ENCODE measurements around the gene LRRC75A. TPM values are rescaled to one million over a fixed set of nuclear protein-coding genes. Genes with fewer than 3 reads are reported as not detected.
"Not testable (repeated sequence)": the region's sequence is repeated elsewhere in the genome, so short reads cannot be mapped to it uniquely, and the experiment has no call there.

LRRC75A gene
- total and polyA plus RNA-seq, 5 donors, result 0.63 to 1.3 (median 1.2) TPM

- ATAC-seq (no peak), DNase-seq (no peak)
- Histone ChIP-seq H3K4me3 (ENCODE audit: low read length) (no peak overlapping the region), H3K27ac (ENCODE audit: low read length) (no peak overlapping the region), H3K4me1 (ENCODE audit: control insufficient read depth, insufficient read depth, low read length) (no peaks in the 10 kb centered on the region), H3K27me3 (ENCODE audit: control insufficient read depth, insufficient read depth) (no peaks in the 10 kb centered on the region), H3K9me3 (ENCODE audit: control insufficient read depth, low read length) (no peaks in the 10 kb centered on the region)
- intact Hi-C loops (cut with DNase I), result no loop called here
- 83% methylated on average over 6 of the region's 6 CpGs for WGBS
These were observed 43.5 kb downstream of the LRRC75A start for GRCh38 chr17:16448490-16448889.

- H3K27me3 ChIP-seq (ENCODE audit: control insufficient read depth, insufficient read depth), result no peaks in the 10 kb centered on the region
- peak in 1 of 3 donors; percentile 32 for DNase-seq
- 81% methylated on average over 8 of the region's 8 CpGs for WGBS
- H3K4me1 ChIP-seq (ENCODE audit: control insufficient read depth, insufficient read depth, low read length), result no peaks in the 10 kb centered on the region
- H3K9me3 ChIP-seq (ENCODE audit: control insufficient read depth, low read length), result no peaks in the 10 kb centered on the region
- no peak overlapping the region for H3K27ac ChIP-seq (ENCODE audit: low read length)
- no peak for ATAC-seq
- no peak overlapping the region for H3K4me3 ChIP-seq (ENCODE audit: low read length)
- intact Hi-C loops (cut with DNase I), result no loop called here
These were observed 44.3 kb downstream of the LRRC75A start for GRCh38 chr17:16447676-16448075.

GRCh38 chr17:16446338-16446983 lies 45.5 kb downstream of the LRRC75A start:
- ATAC-seq (no peak), DNase-seq (peak in 1 of 3 donors; percentile 30)
- no peaks in the 10 kb centered on the region for H3K27me3 ChIP-seq (ENCODE audit: control insufficient read depth, insufficient read depth)
- no peak overlapping the region for H3K27ac ChIP-seq (ENCODE audit: low read length)
- H3K4me3 ChIP-seq (ENCODE audit: low read length), result no peak overlapping the region
- no peaks in the 10 kb centered on the region for H3K9me3 ChIP-seq (ENCODE audit: control insufficient read depth, low read length)
- no peaks in the 10 kb centered on the region for H3K4me1 ChIP-seq (ENCODE audit: control insufficient read depth, insufficient read depth, low read length)
- intact Hi-C loops (cut with DNase I), result no loop called here
- 86% methylated on average over 12 of the region's 12 CpGs for WGBS

DNA sequence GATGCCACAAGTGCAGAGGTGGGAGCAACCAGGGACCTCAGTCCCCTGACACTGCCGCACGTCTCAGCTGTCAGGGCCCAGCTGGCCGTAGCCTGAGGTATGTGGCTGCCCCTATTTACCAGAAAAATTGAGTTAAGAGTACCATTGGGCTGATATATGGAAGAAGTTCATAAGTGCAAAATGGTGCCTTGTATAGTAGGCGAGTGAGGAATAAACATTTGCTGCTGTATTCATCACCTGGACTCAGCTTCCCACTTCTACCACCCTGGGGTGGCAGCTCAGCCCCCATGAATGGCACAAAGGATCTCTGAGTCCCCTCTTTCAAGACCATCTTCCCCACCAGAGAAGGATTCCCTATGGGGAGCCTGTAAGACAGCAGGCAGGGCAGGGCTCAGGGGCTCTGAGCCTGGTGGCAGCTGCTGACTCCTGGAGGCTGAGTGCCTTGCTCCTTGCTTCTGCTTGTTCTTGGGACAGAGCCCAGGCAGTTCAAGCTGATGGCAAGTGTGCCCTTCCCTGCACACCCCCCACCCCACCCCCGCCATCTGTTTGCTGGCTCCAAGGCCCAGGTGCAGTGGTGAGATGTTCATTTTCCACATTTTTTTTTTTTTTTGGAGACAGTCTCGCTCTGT lies 47.6 kb downstream of the LRRC75A start:
- Histone ChIP-seq H3K27me3 (ENCODE audit: control insufficient read depth, insufficient read depth) (no peaks in the 10 kb centered on the region), H3K4me1 (ENCODE audit: control insufficient read depth, insufficient read depth, low read length) (peaks cover 4% of the 10 kb centered on the region), H3K9me3 (ENCODE audit: control insufficient read depth, low read length) (no peaks in the 10 kb centered on the region), H3K27ac (ENCODE audit: low read length) (no peak overlapping the region), H3K4me3 (ENCODE audit: low read length) (no peak overlapping the region)
- intact Hi-C loops (cut with DNase I), result no loop called here
- DNase-seq, result no peak
- 83% methylated on average over 6 of the region's 6 CpGs for WGBS
- peak in 1 of 2 donors; percentile 7 for ATAC-seq

GRCh38 chr17:16443511-16444257 lies 48.3 kb downstream of the LRRC75A start:
- intact Hi-C loops (cut with DNase I), result no loop called here
- ATAC-seq, result no peak
- Histone ChIP-seq H3K4me3 (ENCODE audit: low read length) (no peak overlapping the region), H3K9me3 (ENCODE audit: control insufficient read depth, low read length) (no peaks in the 10 kb centered on the region), H3K27ac (ENCODE audit: low read length) (no peak overlapping the region), H3K4me1 (ENCODE audit: control insufficient read depth, insufficient read depth, low read length) (peaks cover 4% of the 10 kb centered on the region), H3K27me3 (ENCODE audit: control insufficient read depth, insufficient read depth) (no peaks in the 10 kb centered on the region)
- 82% methylated on average over 27 of the region's 27 CpGs for WGBS
- peak in 1 of 3 donors; percentile 42 for DNase-seq

DNA sequence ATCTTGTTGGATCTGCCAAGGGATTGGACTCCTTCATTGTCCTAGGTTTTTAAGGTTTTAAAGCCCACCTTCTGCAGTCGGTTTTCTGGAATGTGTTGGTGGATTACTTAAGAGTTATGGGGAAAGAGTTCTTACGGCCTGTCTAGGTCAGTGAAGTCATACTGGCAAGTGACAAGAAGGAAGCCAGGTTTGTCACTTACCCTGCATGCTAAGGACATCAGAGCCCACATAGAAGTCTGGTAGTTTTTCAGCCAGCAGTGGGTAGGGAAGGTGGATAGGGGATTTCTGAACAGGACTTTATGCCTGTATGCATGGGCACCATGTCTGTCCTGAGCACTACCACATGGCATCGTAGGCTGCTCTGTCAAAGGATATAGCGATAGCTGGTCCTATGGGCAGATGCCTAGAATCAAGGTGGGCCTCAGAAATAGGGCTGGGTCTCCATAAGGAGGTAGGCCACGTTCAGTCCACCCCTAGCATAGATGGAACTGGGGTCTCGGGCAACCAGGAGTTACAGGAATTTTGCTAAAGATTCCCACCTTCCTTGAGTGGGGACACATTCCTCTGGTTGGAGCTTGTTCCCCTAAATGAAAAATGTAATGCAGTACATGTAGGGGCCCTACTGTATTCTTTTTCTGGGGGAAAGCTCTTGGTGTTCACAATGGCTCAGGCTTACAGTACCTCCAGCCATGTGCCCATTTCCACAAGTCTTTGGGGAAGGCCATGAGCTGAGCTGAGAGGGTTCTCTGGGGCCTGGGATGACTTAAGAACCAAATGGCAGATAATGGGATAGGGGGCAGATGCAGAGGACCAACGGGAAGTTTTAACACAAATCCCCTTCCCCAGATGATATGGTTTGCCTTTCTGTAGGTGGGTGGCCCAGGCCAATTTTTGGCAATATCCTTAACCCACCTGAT lies 49.1 kb downstream of the LRRC75A start:
- DNase-seq (no peak), ATAC-seq (no peak)
- intact Hi-C loops (cut with DNase I), result no loop called here
- 70% methylated on average over 7 of the region's 7 CpGs for WGBS
- H3K27ac ChIP-seq (ENCODE audit: low read length), result no peak overlapping the region
- no peaks in the 10 kb centered on the region for H3K27me3 ChIP-seq (ENCODE audit: control insufficient read depth, insufficient read depth)
- no peaks in the 10 kb centered on the region for H3K9me3 ChIP-seq (ENCODE audit: control insufficient read depth, low read length)
- no peak overlapping the region for H3K4me3 ChIP-seq (ENCODE audit: low read length)
- H3K4me1 ChIP-seq (ENCODE audit: control insufficient read depth, insufficient read depth, low read length), result peaks cover 4% of the 10 kb centered on the region

- 78% methylated on average over 1 of the region's 1 CpG for WGBS
- no peaks in the 10 kb centered on the region for H3K9me3 ChIP-seq (ENCODE audit: control insufficient read depth, low read length)
- peak in 1 of 3 donors; percentile 18 for DNase-seq
- peaks cover 4% of the 10 kb centered on the region for H3K4me1 ChIP-seq (ENCODE audit: control insufficient read depth, insufficient read depth, low read length)
- H3K27ac ChIP-seq (ENCODE audit: low read length), result no peak overlapping the region
- H3K27me3 ChIP-seq (ENCODE audit: control insufficient read depth, insufficient read depth), result no peaks in the 10 kb centered on the region
- intact Hi-C loops (cut with DNase I), result no loop called here
- ATAC-seq, result no peak
- H3K4me3 ChIP-seq (ENCODE audit: low read length), result no peak overlapping the region
These were observed 49.9 kb downstream of the LRRC75A start for GRCh38 chr17:16442141-16442540.

GRCh38 chr17:16440901-16441629 lies 50.9 kb downstream of the LRRC75A start:
- peaks cover 4% of the 10 kb centered on the region for H3K4me1 ChIP-seq (ENCODE audit: control insufficient read depth, insufficient read depth, low read length)
- H3K4me3 ChIP-seq (ENCODE audit: low read length), result no peak overlapping the region

GRCh38 chr17:16440354-16440753 lies 51.6 kb downstream of the LRRC75A start:
- H3K4me1 ChIP-seq (ENCODE audit: control insufficient read depth, insufficient read depth, low read length); H3K27ac ChIP-seq (ENCODE audit: low read length); H3K9me3 ChIP-seq (ENCODE audit: control insufficient read depth, low read length); H3K27me3 ChIP-seq (ENCODE audit: control insufficient read depth, insufficient read depth); DNase-seq; intact Hi-C loops (cut with DNase I); ATAC-seq: not testable (repeated sequence)
- WGBS, result 74% methylated on average over 5 of the region's 5 CpGs
- H3K4me3 ChIP-seq (ENCODE audit: low read length), result peak overlapping the region; percentile 77

More at GRCh38 chr17:16440901-16441629, 50.9 kb downstream of the LRRC75A start:
- 71% methylated on average over 3 of the region's 3 CpGs for WGBS
- no peaks in the 10 kb centered on the region for H3K27me3 ChIP-seq (ENCODE audit: control insufficient read depth, insufficient read depth)
- H3K9me3 ChIP-seq (ENCODE audit: control insufficient read depth, low read length), result no peaks in the 10 kb centered on the region
- H3K27ac ChIP-seq (ENCODE audit: low read length), result no peak overlapping the region
- intact Hi-C loops (cut with DNase I), result no loop called here
- DNase-seq, result no peak
- ATAC-seq, result no peak

DNA sequence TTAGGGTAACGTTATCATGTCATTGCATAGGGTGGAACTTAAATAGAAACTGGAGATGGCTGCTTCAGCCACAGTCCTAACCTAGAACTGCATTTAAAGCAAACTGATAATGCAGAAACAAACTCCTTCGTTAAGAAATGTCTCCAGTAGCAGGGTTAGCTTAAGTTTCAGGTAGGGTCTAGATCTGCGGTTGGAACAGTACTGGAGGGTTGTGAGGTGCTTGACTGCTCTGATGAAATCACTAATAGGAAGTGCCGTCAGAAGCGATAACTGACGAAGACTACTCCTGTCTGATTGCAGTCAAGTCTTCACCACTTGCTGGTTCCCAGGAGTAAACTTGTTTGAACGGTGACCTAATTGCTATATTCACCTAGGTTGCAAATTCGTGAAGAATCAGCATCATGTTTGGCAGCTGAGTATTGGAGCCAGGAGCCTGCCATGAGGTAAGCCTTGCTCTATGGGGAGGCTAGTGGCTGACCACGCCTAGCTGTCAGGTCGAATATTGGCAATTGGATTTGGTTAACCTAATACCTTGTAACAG lies 52.1 kb downstream of the LRRC75A start:
- WGBS, result 12% methylated on average over 10 of the region's 10 CpGs
- no peak for ATAC-seq
- no peaks in the 10 kb centered on the region for H3K27me3 ChIP-seq (ENCODE audit: control insufficient read depth, insufficient read depth)
- peak in 1 of 3 donors; percentile 2 for DNase-seq
- peaks cover 4% of the 10 kb centered on the region for H3K4me1 ChIP-seq (ENCODE audit: control insufficient read depth, insufficient read depth, low read length)
- intact Hi-C loops (cut with DNase I), result no loop called here
- peak overlapping the region; percentile 77 for H3K4me3 ChIP-seq (ENCODE audit: low read length)
- H3K9me3 ChIP-seq (ENCODE audit: control insufficient read depth, low read length), result no peaks in the 10 kb centered on the region
- H3K27ac ChIP-seq (ENCODE audit: low read length), result no peak overlapping the region
